ENCODE measurements around the gene UQCC3.
"Not testable (repeated sequence)": the region's sequence is repeated elsewhere in the genome, so short reads cannot be mapped to it uniquely, and the experiment has no call there.

UQCC3 gene

GRCh38 chr11:62648185-62648966, 23.1 kb upstream of the UQCC3 start:
- Histone ChIP-seq H3K27me3 (ENCODE audit: control insufficient read depth, low read length) (no peaks in the 10 kb centered on the region), H3K36me3 (ENCODE audit: control insufficient read depth, low read length) (peaks cover 66% of the 10 kb centered on the region), H3F3A (ENCODE audit: control insufficient read depth, insufficient read depth) (no peaks in the 10 kb centered on the region), H3K9me3 (ENCODE audit: control insufficient read depth, insufficient read depth, low read length) (no peaks in the 10 kb centered on the region), H3K4me2 (ENCODE audit: low read length) (no peak overlapping the region), H3K4me3 (ENCODE audit: low read length) (no peak overlapping the region), H4K20me1 (ENCODE audit: control insufficient read depth, insufficient read depth, low read depth, low read length) (peaks cover 3% of the 10 kb centered on the region; the same call in 1 of the 2 replicates), H3K79me2 (ENCODE audit: control insufficient read depth, low read length) (peaks cover 82% of the 10 kb centered on the region), H3K4me1 (ENCODE audit: control insufficient read depth, low read length) (peaks cover 39% of the 10 kb centered on the region), H3K27ac (ENCODE audit: low read depth, low read length) (no peak overlapping the region), H3K9me2 (replicated peaks; ENCODE audit: control insufficient read depth, low read length) (no peaks in the 10 kb centered on the region)
- TF ChIP-seq EZH2phosphoT487 (IDR thresholded peaks at IDR 0.05; ENCODE audit: borderline replicate concordance, low read length), result no peak
- TF ChIP-seq CTCF (IDR thresholded peaks at IDR 0.05; ENCODE audit: low read depth, low read length, poor library complexity, severe bottlenecking), result no peak

- H3K79me2 ChIP-seq (ENCODE audit: control insufficient read depth, low read length), result peaks cover 76% of the 10 kb centered on the region
- H3K4me1 ChIP-seq (ENCODE audit: control insufficient read depth, low read length), result peaks cover 44% of the 10 kb centered on the region
- H4K20me1 ChIP-seq (ENCODE audit: control insufficient read depth, insufficient read depth, low read depth, low read length), result peaks cover 3% of the 10 kb centered on the region; the same call in 1 of the 2 replicates
- no peak overlapping the region for H3K4me2 ChIP-seq (ENCODE audit: low read length)
- peaks cover 60% of the 10 kb centered on the region for H3K36me3 ChIP-seq (ENCODE audit: control insufficient read depth, low read length)
- H3K9me3 ChIP-seq (ENCODE audit: control insufficient read depth, insufficient read depth, low read length), result no peaks in the 10 kb centered on the region
- no peak overlapping the region for H3K4me3 ChIP-seq (ENCODE audit: low read length)
- no peaks in the 10 kb centered on the region for H3K9me2 ChIP-seq (replicated peaks; ENCODE audit: control insufficient read depth, low read length)
- no peak for TF ChIP-seq EZH2phosphoT487 (IDR thresholded peaks at IDR 0.05; ENCODE audit: borderline replicate concordance, low read length)
- no peak for TF ChIP-seq CTCF (IDR thresholded peaks at IDR 0.05; ENCODE audit: low read depth, low read length, poor library complexity, severe bottlenecking)
- no peaks in the 10 kb centered on the region for H3F3A ChIP-seq (ENCODE audit: control insufficient read depth, insufficient read depth)
- H3K27me3 ChIP-seq (ENCODE audit: control insufficient read depth, low read length), result no peaks in the 10 kb centered on the region
- H3K27ac ChIP-seq (ENCODE audit: low read depth, low read length), result no peak overlapping the region
These were observed 22.5 kb upstream of the UQCC3 start for GRCh38 chr11:62648967-62649364.

GRCh38 chr11:62649486-62649885, 22.0 kb upstream of the UQCC3 start:
- Histone ChIP-seq H3K36me3 (ENCODE audit: control insufficient read depth, low read length) (peaks cover 55% of the 10 kb centered on the region), H3K4me1 (ENCODE audit: control insufficient read depth, low read length) (peaks cover 45% of the 10 kb centered on the region), H3K27ac (ENCODE audit: low read depth, low read length) (no peak overlapping the region), H3F3A (ENCODE audit: control insufficient read depth, insufficient read depth) (no peaks in the 10 kb centered on the region), H3K9me2 (replicated peaks; ENCODE audit: control insufficient read depth, low read length) (no peaks in the 10 kb centered on the region), H3K27me3 (ENCODE audit: control insufficient read depth, low read length) (no peaks in the 10 kb centered on the region), H4K20me1 (ENCODE audit: control insufficient read depth, insufficient read depth, low read depth, low read length) (peaks cover 3% of the 10 kb centered on the region; the same call in 1 of the 2 replicates), H3K4me2 (ENCODE audit: low read length) (no peak overlapping the region), H3K9me3 (ENCODE audit: control insufficient read depth, insufficient read depth, low read length) (no peaks in the 10 kb centered on the region), H3K79me2 (ENCODE audit: control insufficient read depth, low read length) (peaks cover 71% of the 10 kb centered on the region), H3K4me3 (ENCODE audit: low read length) (no peak overlapping the region)
- TF ChIP-seq EZH2phosphoT487 (IDR thresholded peaks at IDR 0.05; ENCODE audit: borderline replicate concordance, low read length) (no peak), CTCF (IDR thresholded peaks at IDR 0.05; ENCODE audit: low read depth, low read length, poor library complexity, severe bottlenecking) (no peak)

GRCh38 chr11:62650283-62650682, 21.2 kb upstream of the UQCC3 start:
- not testable (repeated sequence) for H3K4me2 ChIP-seq (ENCODE audit: low read length); H3K9me3 ChIP-seq (ENCODE audit: control insufficient read depth, insufficient read depth, low read length); H3K9me2 ChIP-seq (replicated peaks; ENCODE audit: control insufficient read depth, low read length); H4K20me1 ChIP-seq (ENCODE audit: control insufficient read depth, insufficient read depth, low read depth, low read length); H3K27me3 ChIP-seq (ENCODE audit: control insufficient read depth, low read length); H3K27ac ChIP-seq (ENCODE audit: low read depth, low read length); H3K4me3 ChIP-seq (ENCODE audit: low read length); H3F3A ChIP-seq (ENCODE audit: control insufficient read depth, insufficient read depth)
- peaks cover 49% of the 10 kb centered on the region for H3K36me3 ChIP-seq (ENCODE audit: control insufficient read depth, low read length)
- H3K4me1 ChIP-seq (ENCODE audit: control insufficient read depth, low read length), result peaks cover 40% of the 10 kb centered on the region
- peaks cover 63% of the 10 kb centered on the region for H3K79me2 ChIP-seq (ENCODE audit: control insufficient read depth, low read length)
